Esophagus muscularis mucosa (tissue), 2 donors: ENCODE results near the gene IER3.

ENCODE experiments used
- EP300 ChIP-seq: sonication (generic); formaldehyde crosslinking; IDR thresholded peaks from one replicate; pipeline ENCODE4 v1.6.1; 2017; ENCODE audit warnings: antibody characterized with exemption
- POLR2A ChIP-seq: fragments of 450-650 bp; IDR thresholded peaks from one replicate; pipeline ENCODE4 v1.6.1; 2017; ENCODE audit warnings: antibody characterized with exemption, moderate library complexity, mild to moderate bottlenecking, low read depth

DNA sequence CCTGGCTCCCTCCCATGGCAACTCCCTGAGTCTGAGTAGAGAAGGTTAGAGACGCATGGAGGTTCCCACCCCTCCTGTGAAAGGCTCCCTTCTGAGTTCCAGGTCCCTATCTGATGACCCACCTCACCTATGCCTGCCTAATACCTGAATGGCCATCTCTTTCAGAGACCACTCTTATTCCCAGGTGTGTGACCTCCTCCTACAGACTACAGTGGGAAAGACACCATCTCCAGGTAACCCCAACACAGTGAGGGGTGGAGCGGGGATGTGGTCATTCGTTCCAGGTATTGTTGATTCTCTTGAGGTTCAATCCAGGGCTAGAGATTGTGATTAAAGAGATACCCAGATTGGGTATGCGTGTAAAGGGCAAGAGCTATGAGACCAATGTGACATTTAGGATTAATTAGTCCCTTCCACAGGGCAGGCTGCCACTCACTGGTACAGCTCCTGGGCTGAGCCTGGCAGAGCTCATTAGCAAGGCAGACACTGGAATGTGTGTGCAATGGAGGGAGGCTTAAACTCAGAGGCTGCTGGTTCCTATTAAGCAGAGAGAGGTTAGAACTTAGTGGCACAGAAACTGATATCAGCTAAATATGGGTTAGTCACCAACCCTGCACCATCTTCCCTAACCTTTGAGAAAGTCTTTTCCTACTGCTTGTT, 46.5 kb upstream of the IER3 start:
- no peak for TF ChIP-seq POLR2A
- no peak for TF ChIP-seq EP300
